B cell (primary cell): ENCODE data around the gene SZT2. TPM values are rescaled to one million over a fixed set of nuclear protein-coding genes. Genes with fewer than 3 reads are reported as not detected.

ENCODE experiments used
- ATAC-seq: fragments of 200-7000 bp; cut with Tn5 transposase; one replicate; pipeline ENCODE4 v1.10.0; 2021; ENCODE audit warnings: low read depth, mild to moderate bottlenecking, moderate number of reproducible peaks, moderate library complexity
- CTCF ChIA-PET: fragments of 350-600 bp; sonication (Branson Sonifier 250); formaldehyde crosslinking; loops from one replicate; lab custom pipeline; 2021; ENCODE audit warnings: antibody characterized with exemption, inconsistent platforms; lab: Charles Lee
- POLR2A ChIA-PET: fragments of 350-600 bp; sonication (Branson Sonifier 250); formaldehyde crosslinking; loops from one replicate; lab custom pipeline; 2021; ENCODE audit warnings: antibody characterized with exemption; lab: Charles Lee
- DNase-seq: peaks from one replicate; pipeline ENCODE4 v3.0.0; 2013
- H2AFZ ChIP-seq: 2 replicates; pipeline ENCODE4 v1.6.1; 2012; ENCODE audit warnings: mild to moderate bottlenecking, low read depth, low read length; ENCODE audit not compliant: insufficient read depth, poor library complexity, severe bottlenecking
- H3K27ac ChIP-seq, 2 donors: 1 replicate in 1 of 2; 2 replicates in 1 of 2; pipeline ENCODE4 v1.5.1; 2012 to 2013; ENCODE audit warnings: low read length in 2 of 2, mild to moderate bottlenecking in 2 of 2, moderate library complexity in 1 of 2
- H3K27me3 ChIP-seq, 4 experiments: fragments of 200-600 bp in 1 of 4; sonication (generic) in 1 of 4; replicated peaks in 1 of 4; 1 replicate in 2 of 4; 2 replicates in 2 of 4; pipeline versions ENCODE4 v1.6.1 to v1.7.0; 2013 to 2016; ENCODE audit warnings: low read length in 3 of 4, mild to moderate bottlenecking in 2 of 4, mixed read lengths in 1 of 4, moderate library complexity in 1 of 4; ENCODE audit not compliant: insufficient read depth in 4 of 4, control insufficient read depth in 3 of 4; ENCODE audit errors: control extremely low read depth in 1 of 4
- H3K36me3 ChIP-seq, 2 experiments: replicated peaks in 1 of 2; 1 replicate in 1 of 2; 2 replicates in 1 of 2; pipeline versions ENCODE4 v1.6.1 to v1.7.1; 2013; ENCODE audit warnings: low read length in 1 of 2; ENCODE audit not compliant: insufficient read depth in 2 of 2, control insufficient read depth in 1 of 2; ENCODE audit errors: control extremely low read depth in 1 of 2, extremely low read depth in 1 of 2
- H3K4me1 ChIP-seq, 2 donors: fragments of 200-600 bp in 1 of 2; sonication (generic) in 1 of 2; 1 replicate in 1 of 2; 2 replicates in 1 of 2; pipeline versions ENCODE4 v1.5.1 to v1.6.1; 2013 to 2017; ENCODE audit warnings: low read length in 2 of 2; ENCODE audit not compliant: control insufficient read depth in 2 of 2, insufficient read depth in 2 of 2
- H3K4me2 ChIP-seq: replicated peaks from 2 replicates; pipeline ENCODE3; 2012; ENCODE audit warnings: mild to moderate bottlenecking, low read depth, low read length; ENCODE audit not compliant: poor library complexity, severe bottlenecking
- H3K4me3 ChIP-seq, 5 experiments: fragments of 200-600 bp in 1 of 5; sonication (generic) in 1 of 5; 1 replicate in 3 of 5; 2 replicates in 2 of 5; pipeline versions ENCODE4 v1.5.1 to v1.7.0; 2011 to 2016; ENCODE audit warnings: low read length in 4 of 5, mild to moderate bottlenecking in 4 of 5, low read depth in 2 of 5, control low read depth in 1 of 5, moderate library complexity in 1 of 5; ENCODE audit not compliant: insufficient read depth in 1 of 5; ENCODE audit errors: control extremely low read depth in 1 of 5, extremely low read depth in 1 of 5
- H3K79me2 ChIP-seq: fragments of 200-600 bp; sonication (generic); one replicate; pipeline ENCODE4 v1.6.0; 2016; ENCODE audit warnings: low read length; ENCODE audit not compliant: control insufficient read depth, insufficient read depth
- H3K9ac ChIP-seq: fragments of 200-600 bp; sonication (generic); 2 replicates; pipeline ENCODE4 v1.6.1; 2017; ENCODE audit warnings: mild to moderate bottlenecking, low read length, moderate library complexity
- H3K9me3 ChIP-seq, 3 donors: one replicate each; pipeline versions ENCODE4 v1.6.1 to v1.7.1; 2013; ENCODE audit warnings: low read length in 2 of 3; ENCODE audit not compliant: control insufficient read depth in 2 of 3, insufficient read depth in 1 of 3; ENCODE audit errors: control extremely low read depth in 1 of 3
- H4K20me1 ChIP-seq: 2 replicates; pipeline ENCODE4 v1.6.0; 2012; ENCODE audit warnings: mild to moderate bottlenecking, low read length; ENCODE audit not compliant: insufficient read depth, control insufficient read depth, poor library complexity, severe bottlenecking
- H3K27ac Mint-ChIP-seq: one replicate; pipeline ENCODE4 v1.8.0; 2021; ENCODE audit warnings: mixed read lengths
- H3K27me3 Mint-ChIP-seq: one replicate; pipeline ENCODE4 v1.8.0; 2021; ENCODE audit warnings: mixed read lengths
- H3K4me1 Mint-ChIP-seq: one replicate; pipeline ENCODE4 v1.8.0; 2021; ENCODE audit warnings: mixed read lengths
- H3K4me3 Mint-ChIP-seq: one replicate; pipeline ENCODE4 v1.8.0; 2021; ENCODE audit warnings: mixed read lengths
- H3K9me3 Mint-ChIP-seq: one replicate; pipeline ENCODE4 v1.8.0; 2022; ENCODE audit warnings: mixed read lengths; ENCODE audit not compliant: insufficient read depth
- CTCF ChIP-seq: fragments of 200-600 bp; IDR thresholded peaks from one replicate; pipeline ENCODE4 v1.8.0; 2022; ENCODE audit warnings: antibody characterized with exemption, mild to moderate bottlenecking
- EZH2 ChIP-seq: IDR thresholded peaks from 2 replicates; pipeline ENCODE4 v1.6.1; 2012; ENCODE audit warnings: borderline replicate concordance, low read depth, mild to moderate bottlenecking, moderate library complexity, low read length; ENCODE audit not compliant: insufficient read depth, poor library complexity, severe bottlenecking
- WGBS: methylation state at CpG from one replicate; pipeline ENCODE4 v1.1.5; 2013; ENCODE audit warnings: missing lambda C conversion rate; ENCODE audit not compliant: insufficient coverage; 5-methylcytosine and 5-hydroxymethylcytosine counted together
- intact Hi-C: fragments of 100-400 bp; cut with micrococcal nuclease; formaldehyde crosslinking; loops from one replicate; pipeline ENCODE4 v1.10.0; 2022
- polyA plus RNA-seq: library from polyadenylated mRNA; depleted of rRNA; stranded (reverse); fragments of >200 nt; gene quantifications from 2 replicates; pipeline ENCODE4 v1.2.3, GENCODE V29; 2012
- total RNA-seq, 2 donors: library from RNA; stranded (reverse); fragments of 120-200 nt in 1 of 2; gene quantifications; 1 replicate in 1 of 2; 2 replicates in 1 of 2; pipeline versions ENCODE4 v1.2.3 to v1.2.4, GENCODE V29; 2013 to 2022

The SZT2 gene
- total and polyA plus RNA-seq, 2 donors (not counting 1 experiment from before 2014, with no cell fraction given), result 41.4 to 197 TPM

GRCh38 chr1:43367904-43368645 lies 21.6 kb upstream of the SZT2 start, which contains the start of gene ELOVL1:
Gene ELOVL1 (minus strand): TSS chr1:43368011. CDS start chr1:43365609, 2,402 bp downstream.
- WGBS, result under 1% methylated on average over 56 of the region's 58 CpGs
- CTCF ChIA-PET, result interaction anchor here (0.7 to 2.5 kb wide), 12 partner anchors 10 to 295 kb away, joined by 3 to 14 read pairs (median 4); partner anchors contain the start of genes MED8 and SZT2
- peaks cover 52% of the 10 kb centered on the region for H3K79me2 ChIP-seq
- Mint-ChIP-seq H3K27me3 (no peaks in the 10 kb centered on the region), H3K27ac (peak within 1 kb of the TSS; percentile 97), H3K4me1 (peaks cover 45% of the 10 kb centered on the region), H3K9me3 (no peaks in the 10 kb centered on the region), H3K4me3 (peak within 1 kb of the TSS; percentile 96)
- peak within 1 kb of the TSS; percentile 100 for H3K4me2 ChIP-seq
- peak within 1 kb of the TSS; percentile 86 for H3K9ac ChIP-seq
- H3K27me3 ChIP-seq, result no peaks in the 10 kb centered on the region
- H3K4me1 ChIP-seq, result peaks cover 18 to 26% of the 10 kb centered on the region in 2 donors
- POLR2A ChIA-PET, result interaction anchor here (0.7 to 2.5 kb wide), 11 partner anchors 10 to 601 kb away, joined by 3 to 34 read pairs (median 3); partner anchors contain the start of genes C1orf50, CDC20, HYI and KDM4A
- peak within 1 kb of the TSS; percentile 64 to 90 (median 81) for H3K4me3 ChIP-seq
- peak; percentile 88 for ATAC-seq
- DNase-seq, result peak; percentile 94
- TF ChIP-seq CTCF, result peak; percentile 13
- TF ChIP-seq EZH2, result no peak
- intact Hi-C loops, result loop anchor here (1.0 to 10.0 kb wide), 11 partner anchors 10 to 664 kb away; partner anchors contain the start of genes C1orf50, CDC20, KDM4A and MED8
- H4K20me1 ChIP-seq, result peaks cover 32% of the 10 kb centered on the region
- H3K36me3 ChIP-seq, result peaks cover 0 to 27% of the 10 kb centered on the region in 2 experiments
- peak within 1 kb of the TSS; percentile 74 to 96 for H3K27ac ChIP-seq
- H3K9me3 ChIP-seq, result no peaks in the 10 kb centered on the region
- peak within 1 kb of the TSS; percentile 87 for H2AFZ ChIP-seq
